SK-N-SH (cell line): Measurements from ENCODE around the gene WWC1. TPM values are rescaled to one million over a fixed set of nuclear protein-coding genes. Genes with fewer than 3 reads are reported as not detected.

Source experiments
- CTCF ChIA-PET: fragments of 300-600, 350-600 bp; formaldehyde crosslinking; extraction: SDS; loops from one replicate; lab custom pipeline; 2021; lab: Yijun Ruan, JAX
- POLR2A ChIA-PET: fragments of 350-600 bp; sonication (Branson Sonifier 250); formaldehyde crosslinking; extraction: SDS; loops from one replicate; lab custom pipeline; 2020; ENCODE audit warnings: antibody characterized with exemption, inconsistent platforms; lab: Yijun Ruan, JAX
- DNase-seq: peaks from one replicate; pipeline ENCODE4 v3.0.0; 2012
- H2AFZ ChIP-seq: fragments of 200-600 bp; sonication (generic); 2 replicates; pipeline ENCODE4 v1.8.1; 2016; ENCODE audit warnings: antibody characterized with exemption, mild to moderate bottlenecking, low read depth
- H3F3A ChIP-seq: fragments of 200-600 bp; sonication (generic); replicated peaks from 2 replicates; pipeline ENCODE3; 2016; ENCODE audit warnings: antibody characterized with exemption, mild to moderate bottlenecking; ENCODE audit not compliant: insufficient read depth
- H3K27ac ChIP-seq, 2 experiments: fragments of 200-500 bp in 1 of 2; fragments of 200-600 bp in 1 of 2; sonication (Bioruptor generic) in 1 of 2; sonication (generic), shearing (Covaris generic) in 1 of 2; 2 replicates each; pipeline versions ENCODE4 v1.5.1 to v1.6.1; 2014 to 2016; ENCODE audit warnings: low read depth in 2 of 2, inconsistent platforms in 1 of 2, low read length in 1 of 2, mild to moderate bottlenecking in 1 of 2, mixed read lengths in 1 of 2
- H3K27me3 ChIP-seq: fragments of 200-600 bp; sonication (generic), shearing (Covaris generic); 2 replicates; pipeline ENCODE4 v1.6.1; 2016; ENCODE audit warnings: mixed run types; ENCODE audit not compliant: insufficient read depth
- H3K36me3 ChIP-seq, 2 experiments: fragments of 200-500 bp in 1 of 2; fragments of 200-600 bp in 1 of 2; sonication (Bioruptor generic) in 1 of 2; sonication (generic) in 1 of 2; replicated peaks in 1 of 2; 2 replicates each; pipeline versions ENCODE3 to v1.5.1; 2014 to 2016; ENCODE audit warnings: low read length in 1 of 2, mild to moderate bottlenecking in 1 of 2; ENCODE audit not compliant: insufficient read depth in 2 of 2, control insufficient read depth in 1 of 2
- H3K4me1 ChIP-seq, 2 experiments: fragments of 200-500 bp in 1 of 2; fragments of 200-600 bp in 1 of 2; sonication (Bioruptor generic) in 1 of 2; sonication (generic), shearing (Covaris generic) in 1 of 2; 2 replicates each; pipeline versions ENCODE4 v1.5.1 to v1.6.1; 2014 to 2016; ENCODE audit warnings: low read depth in 1 of 2, low read length in 1 of 2, mixed run types in 1 of 2; ENCODE audit not compliant: insufficient read depth in 2 of 2, control insufficient read depth in 1 of 2
- H3K4me2 ChIP-seq: fragments of 200-600 bp; sonication (generic), shearing (Covaris generic); 2 replicates; pipeline ENCODE4 v1.6.1; 2017; ENCODE audit warnings: mixed run types
- H3K4me3 ChIP-seq, 2 experiments: fragments of 200-500 bp in 1 of 2; fragments of 200-600 bp in 1 of 2; sonication (Bioruptor generic) in 1 of 2; sonication (generic), shearing (Covaris generic) in 1 of 2; 2 replicates each; pipeline versions ENCODE4 v1.5.1 to v1.8.1; 2014 to 2016; ENCODE audit warnings: low read depth in 2 of 2, inconsistent platforms in 1 of 2, low read length in 1 of 2, mild to moderate bottlenecking in 1 of 2, mixed read lengths in 1 of 2, moderate library complexity in 1 of 2
- H3K79me2 ChIP-seq: fragments of 200-600 bp; sonication (generic); 2 replicates; pipeline ENCODE4 v1.8.1; 2017; ENCODE audit warnings: mild to moderate bottlenecking; ENCODE audit not compliant: insufficient read depth
- H3K9ac ChIP-seq: fragments of 200-600 bp; sonication (generic); 2 replicates; pipeline ENCODE4 v1.6.1; 2017; ENCODE audit warnings: mixed run types
- H3K9me2 ChIP-seq: fragments of 200-600 bp; sonication (generic); 2 replicates; pipeline ENCODE4 v1.6.1; 2017; ENCODE audit warnings: mixed run types
- H3K9me3 ChIP-seq: fragments of 200-600 bp; sonication (generic); 2 replicates; pipeline ENCODE4 v1.6.1; 2017; ENCODE audit warnings: mixed run types, mild to moderate bottlenecking, moderate library complexity
- H4K20me1 ChIP-seq: fragments of 200-600 bp; sonication (generic); 2 replicates; pipeline ENCODE4 v1.6.1; 2017; ENCODE audit warnings: mild to moderate bottlenecking, mixed run types; ENCODE audit not compliant: insufficient read depth
- EP300 ChIP-seq, 2 experiments: IDR thresholded peaks; 2 replicates each; pipeline versions ENCODE4 v1.4.0 to v1.6.1; 2012; ENCODE audit warnings: borderline replicate concordance in 1 of 2, low read depth in 1 of 2, low read length in 1 of 2
- FOSL2 ChIP-seq: IDR thresholded peaks from 2 replicates; pipeline ENCODE4 v1.4.0; 2012; ENCODE audit warnings: low read depth, mild to moderate bottlenecking, moderate library complexity, borderline replicate concordance
- FOXM1 ChIP-seq: IDR thresholded peaks from 2 replicates; pipeline ENCODE4 v1.4.0; 2012; ENCODE audit warnings: low read depth, mild to moderate bottlenecking
- JUND ChIP-seq: IDR thresholded peaks from 2 replicates; pipeline ENCODE4 v1.4.0; 2012
- NFIC ChIP-seq: IDR thresholded peaks from 2 replicates; pipeline ENCODE4 v1.4.0; 2012; ENCODE audit warnings: borderline replicate concordance
- PBX3 ChIP-seq: IDR thresholded peaks from 2 replicates; pipeline ENCODE4; 2012
- POLR2AphosphoS5 ChIP-seq: IDR thresholded peaks from 2 replicates; pipeline ENCODE4 v1.6.1; 2012; ENCODE audit warnings: low read depth, low read length
- RXRA ChIP-seq: IDR thresholded peaks from 2 replicates; pipeline ENCODE4 v1.4.0; 2012; ENCODE audit warnings: low read depth, mild to moderate bottlenecking, borderline replicate concordance
- TCF12 ChIP-seq: IDR thresholded peaks from 2 replicates; pipeline ENCODE4 v1.4.0; 2012
- TEAD4 ChIP-seq: IDR thresholded peaks from 2 replicates; pipeline ENCODE4 v1.4.0; 2012; ENCODE audit warnings: mild to moderate bottlenecking, borderline replicate concordance; ENCODE audit not compliant: insufficient read depth
- USF1 ChIP-seq: IDR thresholded peaks from 2 replicates; pipeline ENCODE4 v1.4.0; 2012; ENCODE audit warnings: low read depth, borderline replicate concordance
- USF2 ChIP-seq: fragments of 150-350 bp; IDR thresholded peaks from 2 replicates; pipeline ENCODE4 v1.6.1; 2017; ENCODE audit warnings: antibody characterized with exemption, low read length, low read depth, borderline replicate concordance
- WGBS: methylation state at CpG from one replicate; pipeline ENCODE4 v1.1.6; 2017; ENCODE audit warnings: low lambda C conversion rate; 5-methylcytosine and 5-hydroxymethylcytosine counted together
- polyA plus RNA-seq, 3 experiments: library from polyadenylated mRNA; depleted of rRNA; stranded (reverse); fragments of >200 nt; gene quantifications; 2 replicates each; pipeline ENCODE4 v1.2.3, GENCODE V29; 2012

Gene WWC1
- polyA plus RNA-seq, 1 of the 3 experiments (the other 2 are of a cell fraction) = 16.9 TPM

- Histone ChIP-seq H3K9ac (no peak overlapping the region), H2AFZ (no peak overlapping the region), H3K4me2 (peak overlapping the region; percentile 39; the same call in 1 of the 2 replicates), H4K20me1 (no peaks in the 10 kb centered on the region), H3K9me2 (no peaks in the 10 kb centered on the region), H3K27me3 (no peaks in the 10 kb centered on the region), H3K9me3 (no peaks in the 10 kb centered on the region)
- no peak for DNase-seq
- POLR2A ChIA-PET = no interaction called here
- CTCF ChIA-PET = no interaction called here
- TF ChIP-seq JUND = peak; percentile 33; the same call in 1 of the 2 replicates
- TF ChIP-seq PBX3 = peak; percentile 69
- TF ChIP-seq FOSL2 = peak; percentile 61; the same call in 1 of the 2 replicates
- no peak for TF ChIP-seq USF2
- no peak for TF ChIP-seq POLR2AphosphoS5
- TF ChIP-seq EP300 (IDR thresholded peaks at IDR 0.05; ENCODE audit: borderline replicate concordance in 1 of 2, low read depth in 1 of 2, low read length in 1 of 2) = 0 out of 4 replicates have a peak, but pooled peaks of 1 of the 2 experiments have one; percentile 27
- TF ChIP-seq TCF12 = peak; percentile 48; the same call in 1 of the 2 replicates
- TF ChIP-seq FOXM1 = no peak
- TF ChIP-seq TEAD4 = peak; percentile 39; the same call in 1 of the 2 replicates
- peak; percentile 19; the same call in 1 of the 2 replicates for TF ChIP-seq USF1
- TF ChIP-seq NFIC = peak; percentile 75
- peak; percentile 57; the same call in 1 of the 2 replicates for TF ChIP-seq RXRA
- TF ChIP-seq, all 33 proteins: peak for 9
- Histone ChIP-seq H3K4me1 (peaks cover 0 to 12% of the 10 kb centered on the region in 2 experiments; a peak in 1 of 4 replicates), H3K36me3 (peaks cover 0 to 8% of the 10 kb centered on the region in 2 experiments), H3F3A (no peaks in the 10 kb centered on the region), H3K79me2 (no peaks in the 10 kb centered on the region), H3K4me3 (no peak overlapping the region), H3K27ac (peak overlapping the region in 1 of 2 experiments; percentile 76; a peak in 2 of 4 replicates)
- WGBS = 63% methylated on average over 3 of the region's 3 CpGs
These were observed 133.3 kb downstream of the WWC1 start for GRCh38 chr5:168424594-168425323.
